Measurements from ENCODE around the gene NABP1. TPM values are rescaled to one million over a fixed set of nuclear protein-coding genes. Genes with fewer than 3 reads are reported as not detected.

The NABP1 gene
- total RNA-seq, 1 experiment from 2014 or later, result 46.5 TPM

DNA sequence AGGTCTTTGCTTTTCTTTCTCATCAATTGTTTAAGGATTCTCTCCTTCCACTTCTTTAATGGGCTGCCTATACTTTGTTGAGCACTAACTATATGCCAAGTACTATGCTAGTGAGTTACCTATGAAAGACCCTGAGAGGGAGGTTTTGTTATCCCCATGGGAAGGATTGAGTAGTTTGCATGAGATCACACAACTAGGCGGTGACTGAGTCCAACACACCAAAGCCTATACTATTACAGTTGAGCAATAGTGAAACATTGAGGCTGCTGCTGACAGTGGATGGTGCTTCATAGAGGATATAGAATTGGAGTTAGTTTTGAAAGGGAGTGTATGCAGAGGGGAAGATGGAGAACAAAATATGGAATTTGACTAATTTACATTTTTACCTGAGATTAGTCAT is 15.8 kb downstream of the NABP1 start:
- no peak overlapping the region for H3K4me3 ChIP-seq
- CTCF ChIA-PET, result no interaction called here
- H3K27ac ChIP-seq, result no peak overlapping the region
- H3K9me2 ChIP-seq (ENCODE audit: insufficient read depth), result no peaks in the 10 kb centered on the region
- no peak overlapping the region for H2AFZ ChIP-seq
- no peak for DNase-seq
- H3K4me1 ChIP-seq (replicated peaks; ENCODE audit: insufficient read depth), result peaks cover 31% of the 10 kb centered on the region
- POLR2A ChIA-PET (ENCODE audit: unreplicated experiment), result no interaction called here
- TF ChIP-seq EZH2 (IDR thresholded peaks at IDR 0.05; ENCODE audit: low read depth), result no peak
- TF ChIP-seq, protein P1, sequence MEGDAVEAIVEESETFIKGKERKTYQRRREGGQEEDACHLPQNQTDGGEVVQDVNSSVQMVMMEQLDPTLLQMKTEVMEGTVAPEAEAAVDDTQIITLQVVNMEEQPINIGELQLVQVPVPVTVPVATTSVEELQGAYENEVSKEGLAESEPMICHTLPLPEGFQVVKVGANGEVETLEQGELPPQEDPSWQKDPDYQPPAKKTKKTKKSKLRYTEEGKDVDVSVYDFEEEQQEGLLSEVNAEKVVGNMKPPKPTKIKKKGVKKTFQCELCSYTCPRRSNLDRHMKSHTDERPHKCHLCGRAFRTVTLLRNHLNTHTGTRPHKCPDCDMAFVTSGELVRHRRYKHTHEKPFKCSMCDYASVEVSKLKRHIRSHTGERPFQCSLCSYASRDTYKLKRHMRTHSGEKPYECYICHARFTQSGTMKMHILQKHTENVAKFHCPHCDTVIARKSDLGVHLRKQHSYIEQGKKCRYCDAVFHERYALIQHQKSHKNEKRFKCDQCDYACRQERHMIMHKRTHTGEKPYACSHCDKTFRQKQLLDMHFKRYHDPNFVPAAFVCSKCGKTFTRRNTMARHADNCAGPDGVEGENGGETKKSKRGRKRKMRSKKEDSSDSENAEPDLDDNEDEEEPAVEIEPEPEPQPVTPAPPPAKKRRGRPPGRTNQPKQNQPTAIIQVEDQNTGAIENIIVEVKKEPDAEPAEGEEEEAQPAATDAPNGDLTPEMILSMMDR (conservative IDR thresholded peaks at IDR 0.05), result no peak
- BruUV-seq (replicated peaks), result no TSS peak
- intact Hi-C loops (cut with micrococcal nuclease; ENCODE audit: unreplicated experiment), result loop anchor here (10.0 kb wide), 1 partner anchor 471 kb away; no protein-coding TSS in a partner anchor
- no peak overlapping the region for H3K4me2 ChIP-seq
- no peaks in the 10 kb centered on the region for H3K9me3 ChIP-seq (ENCODE audit: insufficient read depth, low read depth)
- no peaks in the 10 kb centered on the region for H4K20me1 ChIP-seq (ENCODE audit: insufficient read depth)
- peaks cover 22% of the 10 kb centered on the region for H3F3A ChIP-seq (ENCODE audit: insufficient read depth, low read depth)
- no peaks in the 10 kb centered on the region for H3K79me2 ChIP-seq (ENCODE audit: low read depth)
- no peaks in the 10 kb centered on the region for H3K36me3 ChIP-seq (ENCODE audit: low read depth)
- no peaks in the 10 kb centered on the region for H3K27me3 ChIP-seq (ENCODE audit: insufficient read depth, low read depth)

DNA sequence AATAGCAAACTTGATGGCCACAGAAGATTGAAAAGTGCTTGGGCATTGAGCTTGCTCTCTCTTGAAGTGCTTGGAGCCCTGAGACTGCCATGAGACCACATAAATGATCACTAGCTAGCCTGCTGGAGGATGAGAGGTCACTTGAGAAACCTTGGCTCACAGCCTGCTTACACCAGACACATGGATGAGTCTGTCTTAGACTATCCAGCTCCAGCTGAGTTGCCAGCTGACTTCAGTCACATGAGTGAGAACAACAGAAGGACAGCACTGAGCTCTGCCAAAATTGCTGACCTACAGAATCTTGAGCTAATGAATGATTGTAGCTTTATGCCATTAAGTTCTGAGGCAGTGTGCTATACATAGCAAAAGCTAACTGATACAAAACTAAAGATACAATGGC is 18.1 kb downstream of the NABP1 start:
- CTCF ChIA-PET, result no interaction called here
- no peak for DNase-seq
- TF ChIP-seq, protein P1 (conservative IDR thresholded peaks at IDR 0.05), result no peak
- no peak for TF ChIP-seq EZH2 (IDR thresholded peaks at IDR 0.05; ENCODE audit: low read depth)
- H3K27ac ChIP-seq, result no peak overlapping the region
- H3K79me2 ChIP-seq (ENCODE audit: low read depth), result no peaks in the 10 kb centered on the region
- no peaks in the 10 kb centered on the region for H3K36me3 ChIP-seq (ENCODE audit: low read depth)
- no peaks in the 10 kb centered on the region for H3K27me3 ChIP-seq (ENCODE audit: insufficient read depth, low read depth)
- H2AFZ ChIP-seq, result no peak overlapping the region
- no peaks in the 10 kb centered on the region for H3K9me3 ChIP-seq (ENCODE audit: insufficient read depth, low read depth)
- intact Hi-C loops (cut with micrococcal nuclease; ENCODE audit: unreplicated experiment), result loop anchor here (10.0 kb wide), 1 partner anchor 469 kb away; no protein-coding TSS in a partner anchor
- H3K9me2 ChIP-seq (ENCODE audit: insufficient read depth), result no peaks in the 10 kb centered on the region
- no peaks in the 10 kb centered on the region for H4K20me1 ChIP-seq (ENCODE audit: insufficient read depth)
- BruUV-seq (replicated peaks), result no TSS peak
- POLR2A ChIA-PET (ENCODE audit: unreplicated experiment), result interaction anchor here (0.7 kb wide), 1 partner anchor 76 kb away, joined by 4 read pairs; no protein-coding TSS in a partner anchor
- peaks cover 11% of the 10 kb centered on the region for H3K4me1 ChIP-seq (replicated peaks; ENCODE audit: insufficient read depth)
- no peak overlapping the region for H3K4me2 ChIP-seq
- H3K4me3 ChIP-seq, result no peak overlapping the region
- H3F3A ChIP-seq (ENCODE audit: insufficient read depth, low read depth), result peaks cover 20% of the 10 kb centered on the region

DNA sequence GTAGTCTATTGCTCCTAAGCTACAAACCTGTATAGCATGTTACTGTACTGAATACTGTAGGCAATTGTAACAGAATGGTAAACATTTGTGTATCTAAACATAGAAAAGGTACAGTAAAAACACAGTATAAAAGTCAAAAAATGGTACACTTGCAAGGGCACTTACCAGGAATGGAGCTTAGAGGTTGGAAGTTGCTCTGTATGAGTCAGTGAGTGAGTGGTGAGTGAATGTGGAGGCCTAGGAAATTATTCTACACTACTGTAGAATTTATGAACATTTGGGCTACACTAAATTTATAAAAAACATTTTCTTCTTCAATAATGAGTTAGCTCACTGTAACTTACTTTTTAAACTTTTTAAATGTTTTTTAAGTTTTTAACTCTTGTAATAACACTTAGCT is 19.0 kb downstream of the NABP1 start:
- intact Hi-C loops (cut with micrococcal nuclease; ENCODE audit: unreplicated experiment), result loop anchor here (10.0 kb wide), 1 partner anchor 468 kb away; no protein-coding TSS in a partner anchor
- H3K79me2 ChIP-seq (ENCODE audit: low read depth), result no peaks in the 10 kb centered on the region
- H3K9me2 ChIP-seq (ENCODE audit: insufficient read depth), result no peaks in the 10 kb centered on the region
- no peaks in the 10 kb centered on the region for H4K20me1 ChIP-seq (ENCODE audit: insufficient read depth)
- no peaks in the 10 kb centered on the region for H3K36me3 ChIP-seq (ENCODE audit: low read depth)
- TF ChIP-seq EZH2 (IDR thresholded peaks at IDR 0.05; ENCODE audit: low read depth), result no peak
- TF ChIP-seq, protein P1 (conservative IDR thresholded peaks at IDR 0.05), result no peak
- no peaks in the 10 kb centered on the region for H3K9me3 ChIP-seq (ENCODE audit: insufficient read depth, low read depth)
- POLR2A ChIA-PET (ENCODE audit: unreplicated experiment), result interaction anchor here (0.7 kb wide), 1 partner anchor 235 kb away, joined by 4 read pairs; no protein-coding TSS in a partner anchor
- 0 out of 2 replicates have a peak, but pooled peaks cover 1% of the 10 kb centered on the region for H3K4me1 ChIP-seq (replicated peaks; ENCODE audit: insufficient read depth)
- no TSS peak for BruUV-seq (replicated peaks)
- H3K27me3 ChIP-seq (ENCODE audit: insufficient read depth, low read depth), result no peaks in the 10 kb centered on the region
- CTCF ChIA-PET, result no interaction called here
- H3F3A ChIP-seq (ENCODE audit: insufficient read depth, low read depth), result peaks cover 20% of the 10 kb centered on the region
- H3K4me3 ChIP-seq, result no peak overlapping the region
- no peak for DNase-seq
- H3K4me2 ChIP-seq, result no peak overlapping the region
- H2AFZ ChIP-seq, result no peak overlapping the region
- no peak overlapping the region for H3K27ac ChIP-seq
